HepG2 (cell line): ENCODE results near the gene NEDD4. TPM values are rescaled to one million over a fixed set of nuclear protein-coding genes. Genes with fewer than 3 reads are reported as not detected.

Experiments
- HMG20A ChIP-seq: IDR thresholded peaks from 2 replicates; pipeline ENCODE4 v1.6.1; 2016; ENCODE audit warnings: borderline replicate concordance
- SYNCRIP ChIP-seq: fragments of 200-400 bp; formaldehyde crosslinking; IDR thresholded peaks from 2 replicates; pipeline ENCODE4 v1.6.1; 2018; ENCODE audit warnings: mild to moderate bottlenecking, low read depth, low read length; ENCODE audit not compliant: insufficient read depth
- TARDBP ChIP-seq: sonication (generic); formaldehyde crosslinking; IDR thresholded peaks from 2 replicates; pipeline ENCODE4 v1.8.0; 2022; ENCODE audit warnings: mild to moderate bottlenecking, missing genetic modification reagents
- ZMYM3 ChIP-seq: sonication (generic); formaldehyde crosslinking; IDR thresholded peaks from 2 replicates; pipeline ENCODE4 v1.5.1; 2020; ENCODE audit warnings: mild to moderate bottlenecking, missing genetic modification reagents
- ZNF136 ChIP-seq: sonication (generic); formaldehyde crosslinking; IDR thresholded peaks from 2 replicates; pipeline ENCODE4 v1.8.1; 2022; ENCODE audit warnings: low read depth, mild to moderate bottlenecking, moderate library complexity, missing genetic modification reagents
- ZNF747 ChIP-seq: sonication (generic); formaldehyde crosslinking; IDR thresholded peaks from 2 replicates; pipeline ENCODE4 v1.8.1; 2023; ENCODE audit warnings: missing genetic modification reagents, mild to moderate bottlenecking, borderline replicate concordance
- polyA plus RNA-seq, 8 experiments: library from polyadenylated mRNA; depleted of rRNA in 3 of 8; stranded (reverse) in 7 of 8; unstranded in 1 of 8; fragments of >200 nt; fragmentation: Illumina TruSeq in 4 of 8; extraction: Trizol in 4 of 8; gene quantifications; 2 replicates each; pipeline versions ENCODE4 v1.2.1 to v1.2.3, GENCODE V29; 2011 to 2016; ENCODE audit warnings: low read depth in 4 of 8, missing spikeins in 1 of 8, mixed read lengths in 1 of 8; ENCODE audit not compliant: insufficient read depth in 1 of 8
- total RNA-seq, 5 experiments: library from RNA; depleted of rRNA; stranded (reverse); fragments of >200 nt; fragmentation: Illumina TruSeq; extraction: Trizol; gene quantifications; 2 replicates each; pipeline ENCODE4 v1.2.3, GENCODE V29; 2016; ENCODE audit warnings: low read depth in 1 of 5
- TF ChIP-seq, protein P1 (sequence below): sonication (generic); formaldehyde crosslinking; IDR thresholded peaks from 2 replicates; pipeline ENCODE4 v1.4.0; 2020; ENCODE audit warnings: missing genetic modification reagents
- TF ChIP-seq, protein P2 (sequence below): sonication (generic); formaldehyde crosslinking; IDR thresholded peaks from 2 replicates; pipeline ENCODE4 v1.5.0; 2020; ENCODE audit warnings: mild to moderate bottlenecking, missing genetic modification reagents, borderline replicate concordance

Gene NEDD4
- total and polyA plus RNA-seq, 2 of the 13 experiments (the other 11 are each of a cell fraction or from before 2014, with no cell fraction given): 10.4 to 13.0 TPM

DNA sequence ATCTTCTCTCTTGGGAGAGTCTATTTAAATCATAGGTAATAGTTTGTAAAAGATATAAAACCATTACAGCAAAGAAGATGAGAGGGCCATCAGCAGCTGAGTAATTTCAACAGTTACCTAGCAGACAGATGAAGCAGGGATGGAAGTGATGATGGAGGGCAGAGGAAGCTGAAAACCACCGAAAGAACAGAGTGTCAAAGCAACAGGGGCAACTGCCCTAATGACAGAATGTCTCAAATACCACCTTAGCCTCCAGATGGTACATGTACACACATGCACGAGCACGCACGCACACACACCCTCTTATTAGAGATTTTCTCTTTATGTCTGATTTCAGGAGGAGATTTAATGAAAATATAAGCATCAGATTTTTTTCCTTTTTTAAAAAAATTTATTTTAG lies 64.5 kb downstream of the NEDD4 start (continued):
- TF ChIP-seq, protein P1, sequence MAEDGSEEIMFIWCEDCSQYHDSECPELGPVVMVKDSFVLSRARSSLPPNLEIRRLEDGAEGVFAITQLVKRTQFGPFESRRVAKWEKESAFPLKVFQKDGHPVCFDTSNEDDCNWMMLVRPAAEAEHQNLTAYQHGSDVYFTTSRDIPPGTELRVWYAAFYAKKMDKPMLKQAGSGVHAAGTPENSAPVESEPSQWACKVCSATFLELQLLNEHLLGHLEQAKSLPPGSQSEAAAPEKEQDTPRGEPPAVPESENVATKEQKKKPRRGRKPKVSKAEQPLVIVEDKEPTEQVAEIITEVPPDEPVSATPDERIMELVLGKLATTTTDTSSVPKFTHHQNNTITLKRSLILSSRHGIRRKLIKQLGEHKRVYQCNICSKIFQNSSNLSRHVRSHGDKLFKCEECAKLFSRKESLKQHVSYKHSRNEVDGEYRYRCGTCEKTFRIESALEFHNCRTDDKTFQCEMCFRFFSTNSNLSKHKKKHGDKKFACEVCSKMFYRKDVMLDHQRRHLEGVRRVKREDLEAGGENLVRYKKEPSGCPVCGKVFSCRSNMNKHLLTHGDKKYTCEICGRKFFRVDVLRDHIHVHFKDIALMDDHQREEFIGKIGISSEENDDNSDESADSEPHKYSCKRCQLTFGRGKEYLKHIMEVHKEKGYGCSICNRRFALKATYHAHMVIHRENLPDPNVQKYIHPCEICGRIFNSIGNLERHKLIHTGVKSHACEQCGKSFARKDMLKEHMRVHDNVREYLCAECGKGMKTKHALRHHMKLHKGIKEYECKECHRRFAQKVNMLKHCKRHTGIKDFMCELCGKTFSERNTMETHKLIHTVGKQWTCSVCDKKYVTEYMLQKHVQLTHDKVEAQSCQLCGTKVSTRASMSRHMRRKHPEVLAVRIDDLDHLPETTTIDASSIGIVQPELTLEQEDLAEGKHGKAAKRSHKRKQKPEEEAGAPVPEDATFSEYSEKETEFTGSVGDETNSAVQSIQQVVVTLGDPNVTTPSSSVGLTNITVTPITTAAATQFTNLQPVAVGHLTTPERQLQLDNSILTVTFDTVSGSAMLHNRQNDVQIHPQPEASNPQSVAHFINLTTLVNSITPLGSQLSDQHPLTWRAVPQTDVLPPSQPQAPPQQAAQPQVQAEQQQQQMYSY (CRISPR knock-in tag): no peak
- TF ChIP-seq, protein P2, sequence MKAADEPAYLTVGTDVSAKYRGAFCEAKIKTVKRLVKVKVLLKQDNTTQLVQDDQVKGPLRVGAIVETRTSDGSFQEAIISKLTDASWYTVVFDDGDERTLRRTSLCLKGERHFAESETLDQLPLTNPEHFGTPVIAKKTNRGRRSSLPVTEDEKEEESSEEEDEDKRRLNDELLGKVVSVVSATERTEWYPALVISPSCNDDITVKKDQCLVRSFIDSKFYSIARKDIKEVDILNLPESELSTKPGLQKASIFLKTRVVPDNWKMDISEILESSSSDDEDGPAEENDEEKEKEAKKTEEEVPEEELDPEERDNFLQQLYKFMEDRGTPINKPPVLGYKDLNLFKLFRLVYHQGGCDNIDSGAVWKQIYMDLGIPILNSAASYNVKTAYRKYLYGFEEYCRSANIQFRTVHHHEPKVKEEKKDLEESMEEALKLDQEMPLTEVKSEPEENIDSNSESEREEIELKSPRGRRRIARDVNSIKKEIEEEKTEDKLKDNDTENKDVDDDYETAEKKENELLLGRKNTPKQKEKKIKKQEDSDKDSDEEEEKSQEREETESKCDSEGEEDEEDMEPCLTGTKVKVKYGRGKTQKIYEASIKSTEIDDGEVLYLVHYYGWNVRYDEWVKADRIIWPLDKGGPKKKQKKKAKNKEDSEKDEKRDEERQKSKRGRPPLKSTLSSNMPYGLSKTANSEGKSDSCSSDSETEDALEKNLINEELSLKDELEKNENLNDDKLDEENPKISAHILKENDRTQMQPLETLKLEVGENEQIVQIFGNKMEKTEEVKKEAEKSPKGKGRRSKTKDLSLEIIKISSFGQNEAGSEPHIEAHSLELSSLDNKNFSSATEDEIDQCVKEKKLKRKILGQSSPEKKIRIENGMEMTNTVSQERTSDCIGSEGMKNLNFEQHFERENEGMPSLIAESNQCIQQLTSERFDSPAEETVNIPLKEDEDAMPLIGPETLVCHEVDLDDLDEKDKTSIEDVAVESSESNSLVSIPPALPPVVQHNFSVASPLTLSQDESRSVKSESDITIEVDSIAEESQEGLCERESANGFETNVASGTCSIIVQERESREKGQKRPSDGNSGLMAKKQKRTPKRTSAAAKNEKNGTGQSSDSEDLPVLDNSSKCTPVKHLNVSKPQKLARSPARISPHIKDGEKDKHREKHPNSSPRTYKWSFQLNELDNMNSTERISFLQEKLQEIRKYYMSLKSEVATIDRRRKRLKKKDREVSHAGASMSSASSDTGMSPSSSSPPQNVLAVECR: no peak
- TF ChIP-seq ZNF136 (CRISPR knock-in tag): no peak
- no peak for TF ChIP-seq ZNF747
- TF ChIP-seq TARDBP (CRISPR knock-in tag): no peak
- TF ChIP-seq SYNCRIP: no peak
- TF ChIP-seq ZMYM3 (CRISPR knock-in tag): no peak
- TF ChIP-seq HMG20A (CRISPR knock-in tag): no peak
